GM21526 (cell line): ENCODE data around the gene VTCN1.
"Not testable (repeated sequence)": the region's sequence is repeated elsewhere in the genome, so short reads cannot be mapped to it uniquely, and the experiment has no call there.

Source experiments
- ATAC-seq: cut with Tn5 transposase; IDR thresholded peaks from one replicate; pipeline ENCODE4 v1.9.1; 2021; ENCODE audit warnings: moderate library complexity; ENCODE audit not compliant: unreplicated experiment, low FRiP score

VTCN1 gene

DNA sequence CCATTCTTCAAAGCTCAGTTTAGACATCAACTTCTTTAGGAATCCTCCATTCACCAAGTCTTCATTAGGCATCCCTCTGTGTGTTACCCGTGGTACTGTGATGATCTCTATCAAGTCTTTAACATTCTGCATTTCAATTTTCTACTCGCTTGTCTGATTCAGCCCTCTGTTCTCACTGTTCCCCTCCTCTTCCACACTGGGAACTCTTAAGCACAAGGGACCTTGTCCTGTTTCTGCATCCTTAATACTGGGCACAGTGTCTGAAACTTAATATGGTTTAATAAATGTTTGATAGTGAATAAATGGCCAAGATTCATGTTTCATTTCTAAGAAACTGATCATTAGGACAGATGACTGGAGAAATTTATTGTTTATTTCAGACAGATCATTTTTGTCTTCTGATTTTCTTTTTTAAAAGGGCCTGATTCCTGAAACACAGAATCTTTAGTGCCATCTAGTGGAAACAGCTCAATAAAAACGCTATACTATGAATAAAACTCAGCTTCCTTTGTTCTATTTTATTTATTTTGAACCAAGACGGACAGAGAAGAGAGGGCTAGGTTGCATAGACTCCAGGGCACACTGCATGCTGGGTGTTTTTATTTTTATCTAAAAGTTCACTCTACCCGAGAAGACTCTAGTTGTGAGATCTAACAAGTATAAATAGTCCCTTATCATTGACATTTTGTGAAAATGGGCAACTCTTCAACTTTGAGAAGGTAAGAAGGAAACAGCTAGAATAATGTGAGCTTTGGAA lies 82.2 kb downstream of the VTCN1 start:
- ATAC-seq = no peak

DNA sequence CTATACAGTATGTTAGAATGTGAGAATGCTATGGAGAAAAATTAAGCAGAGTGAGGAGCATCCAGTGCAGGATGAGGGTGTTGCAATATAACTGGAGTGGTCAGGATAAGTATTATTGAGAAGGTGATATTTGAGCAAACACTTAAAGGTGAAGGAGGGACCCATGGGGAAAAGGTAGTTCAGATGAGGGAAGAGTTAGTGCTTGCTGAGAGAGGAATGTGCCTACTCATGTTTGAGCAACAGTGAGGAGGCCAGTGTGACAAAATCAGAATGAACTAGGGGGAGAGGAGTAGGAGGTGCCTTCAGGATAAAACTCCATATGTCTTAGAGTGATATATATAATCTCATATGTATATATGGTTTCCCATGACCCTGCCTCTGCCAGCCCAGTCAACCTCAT lies 82.9 kb downstream of the VTCN1 start:
- no peak for ATAC-seq

DNA sequence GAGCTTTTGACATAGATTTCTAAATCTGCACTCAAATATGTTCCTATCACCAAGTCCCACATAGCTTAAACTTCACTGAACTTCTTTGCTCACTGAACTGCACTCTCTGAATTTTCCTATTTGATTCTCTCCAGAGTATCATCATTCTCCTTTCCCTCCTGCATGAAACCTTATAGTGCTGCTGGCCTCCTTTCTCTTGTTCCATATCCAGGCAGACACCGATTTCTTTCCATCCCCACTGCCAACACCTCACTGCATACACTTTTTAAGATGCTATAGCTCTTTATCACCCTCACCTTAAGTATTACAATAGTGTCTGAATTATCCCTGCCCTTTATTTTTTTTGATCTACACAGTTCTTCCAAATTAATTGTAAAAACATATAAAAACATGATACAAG lies 86.1 kb downstream of the VTCN1 start:
- no peak for ATAC-seq

DNA sequence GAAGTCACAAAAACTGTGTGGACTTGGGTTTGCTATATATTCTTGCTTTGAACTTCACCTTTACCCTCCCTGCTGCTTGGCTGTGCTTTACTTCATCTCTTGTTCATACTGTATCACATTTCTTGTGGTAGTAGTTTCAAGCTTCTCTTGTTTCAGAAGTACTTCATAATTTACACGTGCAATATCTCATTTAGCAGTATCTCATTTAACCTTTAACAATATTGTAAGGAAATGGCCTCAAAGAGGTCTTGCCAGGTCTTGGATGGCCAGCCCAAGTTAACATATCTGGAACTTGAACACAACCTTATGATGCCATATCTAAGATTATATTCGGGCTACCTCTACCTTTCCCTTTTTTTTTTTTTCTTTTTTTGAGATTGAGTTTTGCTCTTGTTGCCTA lies 87.5 kb downstream of the VTCN1 start:
- ATAC-seq = no peak

DNA sequence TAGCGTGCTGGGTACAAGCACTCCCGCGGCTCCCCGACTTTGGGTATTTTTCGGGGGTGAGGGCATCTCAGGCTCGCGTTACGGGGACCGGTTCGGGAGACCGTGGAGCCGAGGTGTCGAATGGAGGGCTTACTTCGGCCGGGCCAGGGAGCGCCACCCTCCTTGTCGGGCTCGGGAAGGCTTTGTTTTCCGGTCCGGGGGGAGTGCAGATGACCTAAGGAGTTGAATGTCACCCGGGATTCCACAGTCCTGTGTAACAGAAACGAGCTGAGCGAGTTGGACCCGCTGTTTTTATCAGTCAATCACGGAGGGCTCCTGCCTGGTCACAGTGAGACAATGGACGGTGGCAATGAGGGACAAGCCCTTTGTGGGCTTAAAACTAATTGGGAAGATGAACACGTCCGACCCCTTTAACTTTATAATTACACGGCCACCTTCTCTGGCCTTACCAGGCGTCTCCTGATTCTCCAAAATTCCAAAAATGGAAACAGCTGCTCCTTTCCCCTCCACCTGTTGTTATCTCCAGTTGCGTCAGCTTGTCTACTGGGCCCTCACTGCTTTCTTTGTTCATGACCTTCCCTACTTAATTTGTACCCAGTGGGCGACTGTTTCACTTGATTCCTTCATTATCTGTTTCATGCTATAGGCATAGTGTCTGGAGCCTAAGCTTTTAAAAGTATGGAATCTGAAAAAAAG lies 88.2 kb downstream of the VTCN1 start:
- no peak for ATAC-seq

DNA sequence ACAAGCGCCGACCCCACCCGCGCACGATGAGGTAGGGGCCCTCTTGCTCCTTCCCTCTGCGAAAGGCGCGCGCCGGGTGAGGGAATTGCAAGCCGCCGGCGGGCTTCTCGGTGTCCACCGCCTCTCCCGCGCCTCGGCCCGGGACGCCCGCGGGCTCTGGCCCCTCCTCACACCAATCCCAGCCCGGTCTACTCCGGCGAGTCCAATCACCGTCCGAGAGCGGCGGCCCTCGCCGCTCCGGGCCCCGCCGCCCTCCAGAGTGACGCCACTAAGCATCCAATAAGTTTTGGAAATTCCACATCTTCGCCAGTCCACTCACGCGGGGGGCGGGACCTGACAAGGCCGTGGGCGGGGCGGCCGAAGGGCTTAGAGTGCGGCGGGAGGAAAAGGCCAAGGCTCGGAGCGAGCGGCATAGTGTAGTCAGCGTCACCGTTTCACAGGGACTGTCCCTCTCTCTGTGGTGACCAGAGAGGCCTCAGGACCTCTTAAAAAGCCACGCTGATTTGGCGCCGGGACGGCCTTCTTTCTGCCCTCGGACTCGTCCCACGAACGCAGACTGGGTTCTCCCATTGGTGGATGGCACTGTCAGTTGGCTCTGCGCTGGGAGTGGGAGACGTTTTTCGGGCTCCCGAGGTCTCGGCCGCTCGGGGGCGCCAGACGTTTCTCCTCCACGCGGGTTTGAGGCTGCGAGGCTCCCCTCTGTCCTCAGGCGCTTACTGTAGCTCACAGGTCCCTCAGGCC lies 89.0 kb downstream of the VTCN1 start, which contains the start of gene TRIM45:
Gene TRIM45, minus strand, starts transcription at position 161 of the 741 bp plus-strand sequence. CDS start 548 bp downstream, outside the sequence.
- ATAC-seq = peak; percentile 89

DNA sequence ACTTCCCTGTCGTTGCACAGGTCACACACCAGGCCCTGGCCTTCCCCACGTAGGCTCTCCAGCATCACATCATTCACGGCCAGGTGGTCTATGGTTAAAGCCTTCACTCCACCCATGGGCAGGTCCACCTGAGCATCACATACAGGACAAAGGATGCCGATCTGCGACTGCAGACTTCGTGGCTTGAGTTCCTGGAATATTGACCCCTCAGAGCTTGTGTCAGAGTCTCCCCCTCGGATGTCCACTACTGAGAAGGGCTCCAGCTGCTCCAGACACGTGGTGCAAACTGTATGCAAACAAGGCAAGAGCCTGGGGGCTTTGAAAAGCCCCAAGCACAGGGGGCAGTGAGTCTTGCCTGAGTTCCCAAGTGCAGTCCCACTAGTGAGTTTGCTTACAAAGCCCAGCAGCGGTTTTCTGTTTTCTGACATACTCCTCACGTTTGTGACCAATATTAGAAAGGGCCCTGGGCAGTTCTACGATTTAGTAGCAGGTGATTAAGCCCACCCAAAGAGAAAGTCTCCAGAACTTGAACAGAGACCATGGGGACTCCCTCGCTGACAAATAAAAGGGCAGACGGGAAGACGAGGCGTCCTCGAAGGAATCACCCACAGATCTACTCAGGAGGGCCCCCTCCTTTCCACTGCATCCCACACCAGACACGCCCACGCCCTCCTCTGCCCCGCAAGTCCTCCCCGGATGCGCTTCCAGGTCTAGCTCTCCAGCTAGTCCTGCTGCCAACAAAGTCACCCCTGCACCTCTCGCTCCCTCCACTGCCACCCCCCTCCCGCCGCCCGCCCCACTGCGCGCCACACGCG lies 89.7 kb downstream of the VTCN1 start:
- ATAC-seq = peak; percentile 5

DNA sequence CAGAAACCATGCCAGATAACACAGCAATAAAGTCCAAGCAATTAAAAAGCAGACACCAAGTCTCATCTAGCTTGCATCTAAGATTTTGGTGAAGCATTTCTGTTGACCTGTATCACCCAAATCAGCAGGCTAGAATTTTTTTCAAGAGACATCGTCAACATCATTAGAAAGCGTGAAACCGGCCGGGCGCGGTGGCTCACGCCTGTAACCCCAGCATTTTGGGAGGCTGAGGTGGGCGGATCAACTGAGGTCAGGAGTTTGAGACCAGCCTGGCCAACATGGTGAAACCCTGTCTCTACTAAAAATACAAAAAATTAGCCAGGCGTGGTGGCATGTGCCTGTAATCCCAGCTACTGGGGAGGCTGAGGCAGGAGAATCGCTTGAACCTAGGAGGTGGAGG lies 91.6 kb downstream of the VTCN1 start:
- not testable (repeated sequence) for ATAC-seq

DNA sequence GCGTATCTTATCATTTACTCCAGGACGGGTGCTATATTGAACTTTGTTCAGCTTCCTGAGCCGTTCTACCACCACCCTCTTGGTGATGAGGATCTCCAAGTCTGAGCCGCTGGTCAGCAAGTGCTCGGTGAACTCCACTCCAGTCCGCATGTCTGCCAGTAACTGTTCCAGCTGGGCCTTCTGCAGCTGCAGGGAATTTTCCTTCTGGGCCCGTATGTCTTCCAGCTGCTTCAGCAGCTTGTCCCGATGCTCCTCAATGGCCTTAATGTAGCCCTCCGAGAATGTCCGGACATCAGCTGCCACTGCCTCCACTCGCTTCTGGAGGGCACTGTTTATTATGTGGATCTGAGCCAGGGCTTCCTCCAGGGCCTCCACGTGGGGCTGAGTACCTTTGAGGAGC lies 92.6 kb downstream of the VTCN1 start:
- ATAC-seq = no peak

DNA sequence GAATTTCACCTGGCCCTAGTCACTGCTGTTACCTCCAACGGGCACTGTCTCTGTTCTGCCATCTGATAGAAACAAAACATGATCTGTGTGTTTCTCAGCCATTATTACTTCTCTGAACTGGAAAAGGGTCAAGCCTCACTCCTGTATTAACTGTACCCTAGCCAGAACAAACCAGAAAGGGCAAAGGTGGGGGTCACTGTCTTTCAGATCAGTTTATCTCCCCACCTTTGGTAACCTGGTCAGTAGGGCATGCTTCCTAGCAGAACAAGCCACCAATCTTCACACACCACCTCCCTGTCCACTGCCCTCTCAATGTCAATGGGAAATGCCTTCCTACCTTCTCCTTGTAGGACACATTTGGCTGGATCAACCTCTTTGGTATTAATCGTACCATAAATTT lies 93.0 kb downstream of the VTCN1 start:
- ATAC-seq = no peak

DNA sequence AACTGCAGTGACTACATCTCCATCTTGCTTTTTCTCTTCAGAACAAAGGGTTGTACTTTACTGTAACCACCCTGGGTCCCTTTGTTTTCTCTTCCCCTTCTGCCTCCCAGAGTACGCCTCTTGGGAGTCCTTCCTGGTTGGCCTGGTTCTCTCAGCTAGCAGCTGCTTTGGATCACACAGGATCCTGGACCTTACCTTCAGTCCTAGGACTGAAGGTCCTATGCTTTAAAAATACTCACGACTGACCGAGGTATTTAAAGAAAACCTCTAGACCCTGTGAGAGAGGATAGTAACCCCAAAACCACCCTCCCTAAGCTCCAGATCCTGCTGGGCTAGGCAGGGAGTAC lies 94.0 kb downstream of the VTCN1 start:
- ATAC-seq = no peak

DNA sequence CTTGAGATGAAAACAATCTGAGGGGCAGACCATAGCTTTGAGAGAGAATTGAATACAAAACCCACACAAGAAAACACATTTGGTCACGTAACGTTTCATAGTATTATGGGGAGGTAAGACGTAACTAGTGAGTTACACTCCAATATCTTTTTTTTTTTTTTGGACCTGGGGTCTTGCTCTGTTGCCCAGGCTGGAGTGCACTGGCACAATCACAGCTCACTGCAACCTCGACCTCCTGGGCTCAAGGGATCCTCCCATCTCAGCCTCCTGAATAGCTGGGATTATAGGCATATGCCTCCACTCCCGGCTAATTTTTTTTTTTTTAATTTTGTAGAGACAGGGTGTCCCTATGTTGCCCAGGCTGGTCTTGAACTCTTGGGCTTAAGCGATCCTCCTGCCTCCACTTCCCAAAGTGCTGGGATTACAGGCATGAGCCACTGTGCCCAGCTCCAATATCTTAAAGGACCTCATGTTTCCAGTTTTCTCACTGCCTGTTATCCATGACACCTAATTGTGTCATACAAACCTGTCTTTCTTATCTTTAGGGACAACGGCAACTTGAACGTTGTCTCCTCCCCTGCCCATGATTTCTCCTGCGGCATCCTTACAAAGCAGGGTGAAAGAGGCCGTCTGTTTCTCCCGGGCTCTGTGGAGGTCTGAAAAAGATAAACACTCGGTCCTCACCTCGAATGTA lies 94.5 kb downstream of the VTCN1 start:
- ATAC-seq = no peak

DNA sequence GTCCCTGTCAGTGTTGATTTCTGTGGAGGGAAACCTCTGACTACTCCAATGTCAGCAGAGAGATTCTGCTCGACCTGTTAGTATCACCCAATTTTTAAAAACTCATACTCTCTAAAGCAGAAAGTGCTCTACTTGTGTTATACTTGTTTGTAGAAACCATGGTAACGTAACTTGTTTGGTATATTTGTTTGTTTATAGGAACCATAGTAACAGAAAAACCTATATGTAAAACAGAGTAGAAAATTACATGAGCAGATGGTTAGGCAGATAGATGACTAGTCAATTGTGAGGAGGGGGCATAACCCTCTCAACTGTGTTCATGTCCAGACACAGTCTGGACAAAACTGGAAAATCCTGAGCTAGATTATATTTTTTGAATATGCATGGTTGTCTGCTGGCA lies 95.8 kb downstream of the VTCN1 start:
- ATAC-seq = no peak

DNA sequence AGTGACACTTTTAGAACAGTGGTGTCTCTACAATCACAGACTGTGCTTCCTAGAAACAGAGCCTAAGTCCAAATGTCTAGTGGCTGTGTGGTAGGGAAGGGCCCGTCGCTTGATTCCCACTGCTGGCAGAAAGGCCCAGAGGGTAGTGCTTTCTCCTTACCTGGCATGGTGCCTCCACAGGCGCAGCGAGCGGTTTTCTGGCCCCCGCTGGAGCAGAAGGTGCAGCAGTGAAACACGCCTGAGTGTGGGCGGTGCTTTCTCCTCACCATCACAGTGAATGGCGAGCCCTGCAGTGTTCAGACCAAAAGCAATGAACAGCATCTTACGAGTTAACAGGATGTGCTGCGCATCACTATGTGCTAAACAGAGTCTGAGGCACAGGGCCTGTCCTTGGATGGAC lies 97.5 kb downstream of the VTCN1 start:
- no peak for ATAC-seq

DNA sequence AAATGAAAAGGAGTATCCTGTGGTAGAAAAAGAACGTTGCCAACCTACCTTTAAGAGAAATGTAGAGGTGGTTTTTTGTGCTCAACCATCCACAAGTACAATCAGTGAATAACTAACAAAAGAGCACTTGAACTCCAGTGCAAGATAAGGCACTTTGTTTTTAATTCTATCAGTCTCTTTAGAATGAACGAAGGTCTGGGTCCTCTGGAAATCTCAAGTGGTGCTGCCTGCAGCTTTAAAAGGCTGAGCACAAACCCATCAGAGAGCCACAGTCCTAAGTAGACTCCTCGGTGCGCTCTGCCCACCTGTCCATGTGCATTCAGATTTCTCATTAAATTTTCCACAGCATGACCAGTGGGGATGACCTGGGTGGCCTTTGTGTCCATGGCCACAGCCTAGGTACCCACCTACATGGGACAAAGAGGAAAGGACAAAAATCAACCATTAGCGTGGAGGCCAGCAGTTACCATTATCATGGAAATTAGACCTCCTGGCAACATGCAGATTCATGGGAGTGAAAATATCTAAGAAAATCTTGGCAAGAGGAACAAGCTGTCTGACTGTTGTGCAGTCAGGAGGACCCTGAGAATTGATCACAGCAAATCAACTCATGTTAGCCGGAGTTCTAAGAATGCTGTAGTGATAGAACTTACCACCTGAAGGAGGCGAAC lies 98.5 kb downstream of the VTCN1 start:
- ATAC-seq = no peak

DNA sequence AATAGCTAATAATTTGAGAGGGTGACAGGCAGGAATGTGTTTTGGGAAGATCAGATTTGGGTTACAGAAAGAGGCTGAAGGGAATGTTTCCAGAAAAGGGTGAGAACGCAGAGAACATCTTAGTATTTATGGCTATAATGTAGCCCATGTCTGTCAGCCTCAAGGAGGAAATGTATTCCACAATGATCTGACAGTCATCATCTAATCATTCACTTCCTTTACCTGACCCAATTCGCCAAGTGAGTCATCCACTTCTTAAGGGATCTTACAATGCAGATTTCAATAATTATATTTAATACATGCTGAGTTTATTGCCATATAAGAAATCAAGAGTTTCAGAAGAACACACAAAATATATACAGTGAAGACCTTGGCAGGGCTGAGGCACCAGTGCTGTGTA lies 100.0 kb downstream of the VTCN1 start:
- ATAC-seq = no peak

DNA sequence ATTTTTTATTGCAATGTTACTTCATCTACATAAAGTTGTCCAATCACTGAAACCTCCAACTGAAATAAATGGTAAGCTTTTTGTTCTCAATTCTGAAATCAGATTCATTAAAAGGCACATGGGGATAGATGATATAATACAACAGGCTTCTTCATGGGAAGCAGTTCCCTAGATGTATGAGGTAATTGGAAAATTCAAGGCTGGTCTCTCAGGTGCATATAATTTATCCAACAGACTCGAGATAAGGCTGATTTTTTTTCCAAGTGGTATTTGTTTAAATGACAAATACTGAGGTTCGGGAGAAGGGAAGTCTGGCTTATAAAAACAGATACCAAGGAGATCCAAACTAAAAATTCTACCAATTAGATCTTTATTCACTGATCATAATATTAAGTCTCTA lies 103.4 kb downstream of the VTCN1 start:
- ATAC-seq = no peak

DNA sequence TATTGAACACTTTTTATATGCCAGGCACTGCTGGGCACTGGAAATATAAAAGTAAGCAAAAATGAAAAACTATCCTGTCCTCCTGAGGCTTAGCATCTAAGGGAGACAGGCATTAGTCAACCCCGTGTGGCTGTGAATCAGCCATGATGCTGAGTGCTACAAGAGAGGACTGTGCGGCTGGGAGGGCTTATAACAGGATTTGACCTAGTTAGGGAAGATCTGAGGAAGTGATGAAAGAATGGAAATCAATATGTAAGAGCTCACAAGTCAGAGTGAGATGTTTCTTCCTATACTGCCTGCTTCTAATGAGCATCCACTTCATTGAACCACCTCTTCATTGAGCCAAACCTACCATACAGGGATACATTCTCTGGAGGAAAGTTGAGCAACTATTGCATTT lies 104.2 kb downstream of the VTCN1 start:
- no peak for ATAC-seq

DNA sequence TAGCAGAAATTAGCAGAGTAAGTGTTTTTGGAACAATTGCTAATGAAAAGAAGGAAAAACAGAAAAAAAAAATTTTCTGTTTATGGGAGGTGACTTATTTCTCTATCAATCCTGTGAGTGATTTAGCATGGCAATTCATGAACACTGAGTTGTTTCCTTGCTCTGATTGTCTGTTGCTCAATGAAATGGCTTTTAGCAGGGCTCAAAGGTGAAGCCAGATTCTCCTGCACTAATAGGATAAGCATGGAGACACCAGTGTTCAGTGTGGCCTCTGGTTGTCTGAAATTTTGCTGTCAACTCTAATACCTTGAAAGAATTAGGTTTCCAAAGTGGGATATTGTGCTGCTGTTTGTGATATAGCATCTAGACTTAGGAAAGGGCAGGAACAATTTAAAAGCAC lies 105.0 kb downstream of the VTCN1 start:
- ATAC-seq = no peak

DNA sequence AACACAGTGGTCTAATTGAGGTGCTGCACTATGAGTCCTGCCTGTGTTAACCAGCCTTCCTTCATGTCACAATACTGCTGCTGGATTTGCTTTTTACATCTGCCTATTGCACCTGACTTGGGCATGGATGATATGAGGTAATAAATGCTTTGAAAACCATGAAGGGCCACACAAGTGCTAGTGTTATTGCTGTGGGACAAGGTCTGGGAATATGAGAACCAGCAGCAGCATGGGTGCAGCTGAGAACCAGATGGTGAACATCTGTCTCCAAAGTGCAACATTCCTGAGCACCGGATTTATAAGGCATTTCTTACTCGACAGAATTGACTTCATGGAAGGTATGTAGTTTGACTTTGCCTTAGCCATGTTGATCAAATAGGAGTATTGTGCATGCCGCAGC lies 105.7 kb downstream of the VTCN1 start:
- ATAC-seq = no peak
